Ascending aorta (tissue), 2 donors: Measurements from ENCODE around the gene UTY. TPM values are rescaled to one million over a fixed set of nuclear protein-coding genes. Genes with fewer than 3 reads are reported as not detected.

ENCODE experiments used
- DNase-seq, 2 donors: peaks; one replicate each; pipeline ENCODE4 v3.0.0-alpha.2; 2019; ENCODE audit warnings: low spot score in 2 of 2
- H3K27ac ChIP-seq, 2 donors: fragments of 200-600 bp; sonication (generic); one replicate each; pipeline ENCODE4 v1.5.1; 2016 to 2017; ENCODE audit warnings: mild to moderate bottlenecking in 1 of 2
- H3K27me3 ChIP-seq: fragments of 200-600 bp; sonication (generic); one replicate; pipeline ENCODE4 v1.5.1; 2017
- H3K36me3 ChIP-seq, 2 donors: fragments of 200-600 bp; sonication (generic); one replicate each; pipeline ENCODE4 v1.5.1; 2016
- H3K4me1 ChIP-seq, 2 donors: fragments of 200-600 bp; sonication (generic); one replicate each; pipeline ENCODE4 v1.5.1; 2016 to 2017; ENCODE audit warnings: mild to moderate bottlenecking in 1 of 2
- H3K4me3 ChIP-seq, 2 donors: fragments of 200-600 bp; sonication (generic); one replicate each; pipeline ENCODE4 v1.5.1; 2016 to 2017; ENCODE audit warnings: mild to moderate bottlenecking in 1 of 2
- H3K9me3 ChIP-seq, 2 donors: fragments of 200-600 bp; sonication (generic); one replicate each; pipeline ENCODE4 v1.5.1; 2016
- intact Hi-C: fragments of 100-400 bp; cut with DNase I; formaldehyde crosslinking; loops from one replicate; pipeline ENCODE4 v1.15.1; 2023
- total RNA-seq: library from RNA; depleted of rRNA; stranded (reverse); fragments of >200 nt; gene quantifications from one replicate; pipeline ENCODE4 v1.1.0, GENCODE V29; 2016
- TF ChIP-seq, protein P1 (sequence below), 3 experiments: fragments of 200-600 bp in 2 of 3; fragments of 450-650 bp in 1 of 3; sonication (generic) in 2 of 3; IDR thresholded peaks; one replicate each; pipeline ENCODE4 v1.5.1; 2016 to 2019; ENCODE audit warnings: antibody characterized with exemption in 3 of 3, mild to moderate bottlenecking in 1 of 3, moderate library complexity in 1 of 3

Gene UTY
- total RNA-seq, 1 donor from 2014 or later, result not detected

DNA sequence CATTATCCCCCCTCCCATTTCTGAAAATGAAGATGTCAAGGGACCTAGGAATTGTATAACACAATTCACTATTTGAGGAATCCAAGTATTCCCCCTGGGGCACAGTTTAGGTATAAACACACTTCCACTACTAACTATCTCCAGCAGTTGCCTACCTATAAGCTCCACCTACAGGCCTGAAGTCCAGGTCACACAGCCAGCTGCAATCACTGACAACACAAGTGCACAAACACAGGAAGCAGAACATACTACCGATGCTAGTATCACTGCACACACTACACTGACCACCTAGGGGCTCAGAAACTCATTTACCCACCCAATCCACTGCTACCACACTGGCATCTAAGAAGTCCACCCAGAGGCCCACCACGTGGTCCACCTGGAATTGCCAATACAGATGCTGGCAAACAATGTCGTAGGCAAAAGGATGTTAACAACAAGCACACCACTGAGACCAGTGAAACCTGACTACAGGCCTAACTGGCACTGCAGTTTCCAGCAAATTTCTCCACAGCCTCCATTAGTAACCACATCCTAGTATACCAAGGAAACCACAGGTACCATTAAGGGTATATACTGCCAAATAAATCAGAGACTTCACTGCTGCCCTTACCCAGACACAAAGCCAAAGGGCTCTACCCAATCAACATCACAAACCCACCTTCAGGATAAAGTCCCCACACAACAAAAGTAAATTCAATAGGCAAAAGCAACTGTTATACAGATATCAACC, 47.4 kb downstream of the UTY start:
- no peak overlapping the region for H3K27ac ChIP-seq
- H3K9me3 ChIP-seq, result no peaks in the 10 kb centered on the region
- H3K4me1 ChIP-seq, result no peaks in the 10 kb centered on the region
- DNase-seq, result no peak
- H3K27me3 ChIP-seq, result no peaks in the 10 kb centered on the region
- H3K36me3 ChIP-seq, result no peaks in the 10 kb centered on the region
- intact Hi-C loops, result no loop called here
- no peak overlapping the region for H3K4me3 ChIP-seq
- TF ChIP-seq, protein P1, sequence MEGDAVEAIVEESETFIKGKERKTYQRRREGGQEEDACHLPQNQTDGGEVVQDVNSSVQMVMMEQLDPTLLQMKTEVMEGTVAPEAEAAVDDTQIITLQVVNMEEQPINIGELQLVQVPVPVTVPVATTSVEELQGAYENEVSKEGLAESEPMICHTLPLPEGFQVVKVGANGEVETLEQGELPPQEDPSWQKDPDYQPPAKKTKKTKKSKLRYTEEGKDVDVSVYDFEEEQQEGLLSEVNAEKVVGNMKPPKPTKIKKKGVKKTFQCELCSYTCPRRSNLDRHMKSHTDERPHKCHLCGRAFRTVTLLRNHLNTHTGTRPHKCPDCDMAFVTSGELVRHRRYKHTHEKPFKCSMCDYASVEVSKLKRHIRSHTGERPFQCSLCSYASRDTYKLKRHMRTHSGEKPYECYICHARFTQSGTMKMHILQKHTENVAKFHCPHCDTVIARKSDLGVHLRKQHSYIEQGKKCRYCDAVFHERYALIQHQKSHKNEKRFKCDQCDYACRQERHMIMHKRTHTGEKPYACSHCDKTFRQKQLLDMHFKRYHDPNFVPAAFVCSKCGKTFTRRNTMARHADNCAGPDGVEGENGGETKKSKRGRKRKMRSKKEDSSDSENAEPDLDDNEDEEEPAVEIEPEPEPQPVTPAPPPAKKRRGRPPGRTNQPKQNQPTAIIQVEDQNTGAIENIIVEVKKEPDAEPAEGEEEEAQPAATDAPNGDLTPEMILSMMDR (IDR thresholded peaks at IDR 0.05), result no peak

DNA sequence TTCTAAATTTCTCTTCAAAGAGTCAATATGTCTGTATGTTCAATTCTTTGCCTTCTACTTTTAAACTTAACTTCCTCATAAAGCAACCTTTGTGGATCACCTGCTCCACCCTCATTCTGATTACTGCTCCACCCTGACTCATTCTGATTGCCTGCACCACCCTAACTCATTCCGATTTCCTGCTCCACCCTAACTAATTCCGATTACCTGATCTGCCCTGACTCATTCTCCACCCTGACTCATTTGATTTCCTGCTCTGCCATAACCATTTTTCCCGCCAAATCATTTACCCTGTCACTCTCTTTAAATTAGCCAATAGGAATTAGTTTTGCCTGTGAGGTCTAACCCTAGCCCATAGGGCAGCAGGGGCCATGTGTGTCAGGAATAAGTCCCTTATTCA, 50.3 kb downstream of the UTY start:
- DNase-seq, result no peak
- no peaks in the 10 kb centered on the region for H3K4me1 ChIP-seq
- TF ChIP-seq, protein P1 (IDR thresholded peaks at IDR 0.05), result no peak

DNA sequence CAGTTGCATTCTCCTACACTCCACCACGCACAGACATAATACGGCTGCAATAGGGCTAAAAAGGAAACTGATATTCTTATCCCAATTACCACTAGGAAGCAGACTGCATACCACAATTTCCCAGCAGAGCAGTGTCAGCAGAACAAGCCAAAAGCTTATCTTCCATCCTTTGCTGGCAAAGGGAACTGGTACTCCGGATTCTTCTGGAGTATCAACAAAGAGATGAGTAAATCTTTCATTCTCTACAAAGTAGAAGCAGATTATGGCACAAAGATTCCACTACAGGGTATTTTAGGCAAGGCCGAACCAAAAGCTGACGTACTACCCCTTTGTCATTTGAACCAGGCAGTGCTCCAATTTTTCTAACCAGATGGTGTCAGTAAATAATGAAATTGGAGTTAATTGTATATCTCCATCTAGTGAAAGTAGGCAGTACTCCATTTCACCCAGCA, 56.5 kb downstream of the UTY start:
- Histone ChIP-seq H3K27me3 (no peaks in the 10 kb centered on the region), H3K9me3 (no peaks in the 10 kb centered on the region), H3K27ac (no peak overlapping the region), H3K36me3 (no peaks in the 10 kb centered on the region), H3K4me3 (no peak overlapping the region), H3K4me1 (no peaks in the 10 kb centered on the region)
- TF ChIP-seq, protein P1 (IDR thresholded peaks at IDR 0.05), result no peak
- intact Hi-C loops, result no loop called here
- DNase-seq, result no peak

More for the DNA sequence above, 50.3 kb downstream of the UTY start:
- Histone ChIP-seq H3K9me3 (no peaks in the 10 kb centered on the region), H3K36me3 (no peaks in the 10 kb centered on the region), H3K4me3 (no peak overlapping the region), H3K27ac (no peak overlapping the region), H3K27me3 (no peaks in the 10 kb centered on the region)
- intact Hi-C loops, result no loop called here

DNA sequence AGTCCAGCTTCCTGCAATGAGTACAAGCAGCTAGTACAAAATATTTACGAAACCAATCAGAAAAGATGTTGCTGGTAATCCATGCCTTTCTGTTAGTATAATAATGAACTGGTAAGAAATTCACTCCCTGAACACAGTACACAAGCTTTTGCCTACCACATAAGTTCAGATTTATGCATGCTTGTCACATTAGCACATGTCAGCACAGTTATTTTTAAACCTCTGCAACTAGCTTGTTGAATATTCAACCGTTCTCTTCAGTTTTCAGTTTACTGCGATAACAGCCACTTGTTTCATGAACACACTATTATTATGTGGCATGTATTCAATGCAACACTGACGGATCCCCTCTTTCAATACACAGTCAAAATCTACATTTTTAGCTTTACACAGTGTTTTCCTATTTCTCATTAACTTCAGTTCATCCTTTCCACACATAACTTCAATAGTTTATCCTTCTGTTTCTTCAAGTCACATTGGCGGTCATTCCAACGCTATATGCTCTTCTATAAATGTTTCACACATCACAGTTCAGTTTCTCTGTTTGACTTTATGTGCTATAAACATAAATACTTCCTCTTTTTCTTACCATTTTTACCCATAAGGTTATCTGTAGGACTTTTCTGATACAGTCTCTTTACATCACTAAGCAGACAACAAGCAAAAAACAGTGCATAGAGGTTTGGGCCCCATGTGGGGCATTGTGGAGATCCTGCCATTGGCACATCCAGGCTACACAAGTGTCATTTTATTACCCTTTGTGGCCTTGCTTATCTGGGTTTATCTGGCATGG, 62.8 kb downstream of the UTY start:
- Histone ChIP-seq H3K27ac (no peak overlapping the region), H3K36me3 (no peaks in the 10 kb centered on the region), H3K4me3 (no peak overlapping the region), H3K4me1 (no peaks in the 10 kb centered on the region), H3K9me3 (no peaks in the 10 kb centered on the region), H3K27me3 (no peaks in the 10 kb centered on the region)
- TF ChIP-seq, protein P1 (IDR thresholded peaks at IDR 0.05), result no peak
- intact Hi-C loops, result no loop called here
- DNase-seq, result no peak

DNA sequence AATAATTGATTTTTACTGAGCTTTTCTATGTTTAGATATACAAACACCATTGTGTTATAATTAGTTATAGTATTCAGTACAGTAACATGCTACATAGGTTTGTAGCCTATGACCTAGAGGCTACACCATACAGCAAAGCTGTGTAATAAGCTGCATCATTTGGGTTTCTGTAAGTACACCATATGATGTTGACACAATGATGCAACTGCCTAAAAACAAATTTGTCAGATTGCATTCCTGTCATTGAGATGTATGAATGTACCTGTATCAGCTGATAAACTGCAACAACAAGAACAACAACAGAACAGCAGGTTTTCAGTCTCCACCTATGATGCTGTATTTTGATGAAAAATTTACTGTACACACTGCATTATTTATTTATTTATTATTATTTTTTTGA, 64.3 kb downstream of the UTY start:
- TF ChIP-seq, protein P1 (IDR thresholded peaks at IDR 0.05), result no peak
- intact Hi-C loops, result no loop called here
- no peaks in the 10 kb centered on the region for H3K36me3 ChIP-seq

More for the DNA sequence above, 64.3 kb downstream of the UTY start:
- DNase-seq, result no peak
- Histone ChIP-seq H3K4me3 (no peak overlapping the region), H3K27ac (no peak overlapping the region), H3K27me3 (no peaks in the 10 kb centered on the region), H3K9me3 (no peaks in the 10 kb centered on the region), H3K4me1 (no peaks in the 10 kb centered on the region)
